Astrocyte of the cerebellum (primary cell): Measurements from ENCODE around the gene PPDPF.

ENCODE experiments used
- DNase-seq: peaks from one replicate; pipeline ENCODE4 v3.0.0-alpha.2; 2011; ENCODE audit warnings: low read depth
- H3K4me3 ChIP-seq: 2 replicates; pipeline ENCODE4 v1.5.1; 2011; ENCODE audit warnings: mild to moderate bottlenecking, low read depth, low read length, moderate library complexity
- CTCF ChIP-seq: IDR thresholded peaks from 2 replicates; pipeline ENCODE4 v1.5.1; 2012; ENCODE audit warnings: low read length, low read depth, moderate library complexity, mild to moderate bottlenecking; ENCODE audit errors: missing control alignments
- in situ Hi-C: cut with HindIII; loops from 2 replicates; pipeline ENCODE4 v1.10.0; 2017; ENCODE audit warnings: low sequenced_read_pairs

PPDPF gene

DNA sequence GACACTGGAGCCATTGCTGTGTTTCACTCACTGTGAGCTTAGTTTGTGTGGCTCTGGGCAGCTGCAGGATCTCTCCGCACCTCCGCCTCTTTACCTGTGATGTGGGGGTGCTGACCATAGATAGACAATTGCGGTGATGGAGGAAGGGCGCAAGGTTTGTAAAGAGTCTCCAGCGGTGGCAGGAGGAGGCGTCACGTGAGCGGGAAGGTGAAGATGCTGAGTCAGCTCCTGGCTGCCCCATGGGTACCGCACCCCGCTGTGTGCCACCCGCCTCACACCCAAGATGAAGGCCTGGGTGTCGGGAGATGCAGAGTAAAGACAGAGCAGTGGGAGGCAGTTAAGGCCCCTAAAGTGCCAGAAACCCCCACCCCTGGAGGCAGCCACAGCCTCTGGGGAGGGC lies 39.1 kb upstream of the PPDPF start:
- in situ Hi-C loops, result no loop called here
- TF ChIP-seq CTCF, result no peak
- H3K4me3 ChIP-seq, result no peak overlapping the region
- no peak for DNase-seq

GRCh38 chr20:63482021-63482587 lies 38.5 kb upstream of the PPDPF start:
- no peak overlapping the region for H3K4me3 ChIP-seq
- in situ Hi-C loops, result no loop called here
- no peak for TF ChIP-seq CTCF
- DNase-seq, result no peak

- no peak for DNase-seq
- in situ Hi-C loops, result no loop called here
- TF ChIP-seq CTCF, result no peak
- no peak overlapping the region for H3K4me3 ChIP-seq
These were observed 36.7 kb upstream of the PPDPF start for GRCh38 chr20:63483834-63484233.

GRCh38 chr20:63484236-63484635 lies 36.3 kb upstream of the PPDPF start:
- TF ChIP-seq CTCF, result no peak
- DNase-seq, result no peak
- in situ Hi-C loops, result no loop called here
- H3K4me3 ChIP-seq, result no peak overlapping the region

GRCh38 chr20:63484651-63485403 lies 35.7 kb upstream of the PPDPF start:
- no peak overlapping the region for H3K4me3 ChIP-seq
- DNase-seq, result no peak
- in situ Hi-C loops, result no loop called here
- TF ChIP-seq CTCF, result no peak

DNA sequence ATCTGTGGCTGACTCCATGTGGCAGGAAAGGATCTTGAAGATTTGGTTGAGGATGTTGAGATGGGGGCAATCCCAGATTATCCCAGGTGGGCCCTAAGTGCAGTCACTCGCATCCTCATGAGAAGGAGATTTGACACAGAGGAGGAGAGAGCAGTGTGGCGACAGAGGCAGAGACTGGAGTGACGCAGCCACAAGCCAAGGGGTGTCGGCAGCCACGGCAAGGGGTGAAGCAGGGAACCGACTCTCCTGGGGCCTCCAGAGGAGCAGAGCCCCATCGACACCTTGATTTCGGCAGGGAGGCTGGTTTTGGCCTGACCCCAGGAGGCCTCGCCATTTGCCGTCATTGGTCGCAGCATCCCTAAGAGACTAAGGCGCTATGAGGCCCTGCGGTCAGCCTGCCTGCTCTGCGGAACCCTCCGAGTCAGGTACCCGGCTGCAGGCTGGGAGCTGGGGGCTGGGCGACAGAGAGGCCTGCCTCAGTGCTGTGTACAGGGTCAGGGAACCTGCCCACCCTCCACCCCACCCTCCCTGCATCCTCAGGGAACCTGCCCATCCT lies 34.2 kb upstream of the PPDPF start:
- in situ Hi-C loops, result no loop called here
- H3K4me3 ChIP-seq, result no peak overlapping the region
- DNase-seq, result no peak
- no peak for TF ChIP-seq CTCF
